HepG2 (cell line): ENCODE data around the gene PAPOLA. TPM values are rescaled to one million over a fixed set of nuclear protein-coding genes. Genes with fewer than 3 reads are reported as not detected.
A peak's percentile ranks its signal among the peaks of the same experiment; 100 is the strongest.

Experiments
- ARID3A ChIP-seq: IDR thresholded peaks from 2 replicates; pipeline ENCODE4 v1.6.1; 2012; ENCODE audit warnings: low read depth, low read length, improper control_type of control experiment
- ATF4 ChIP-seq, 2 experiments: fragments of 450-650 bp in 1 of 2; sonication (generic) in 1 of 2; formaldehyde crosslinking; IDR thresholded peaks; 2 replicates each; pipeline versions ENCODE4 v1.5.0 to v1.8.0; 2020 to 2022; ENCODE audit warnings: mild to moderate bottlenecking in 1 of 2, missing genetic modification reagents in 1 of 2
- CBX1 ChIP-seq: IDR thresholded peaks from one replicate; pipeline ENCODE4 v1.6.1; 2016; ENCODE audit warnings: antibody characterized with exemption, low read depth
- HNF1A ChIP-seq, 2 experiments: sonication (generic) in 1 of 2; formaldehyde crosslinking in 1 of 2; IDR thresholded peaks; 2 replicates each; pipeline versions ENCODE4 v1.4.0 to v1.6.1; 2016 to 2020; ENCODE audit warnings: borderline replicate concordance in 1 of 2, low read depth in 1 of 2, mild to moderate bottlenecking in 1 of 2, missing genetic modification reagents in 1 of 2
- HOXA3 ChIP-seq: sonication (generic); formaldehyde crosslinking; IDR thresholded peaks from 2 replicates; pipeline ENCODE4 v1.5.0; 2020; ENCODE audit warnings: missing genetic modification reagents
- JUN ChIP-seq: sonication (generic); formaldehyde crosslinking; IDR thresholded peaks from 2 replicates; pipeline ENCODE4 v1.4.0; 2020; ENCODE audit warnings: mild to moderate bottlenecking, missing genetic modification reagents
- NR0B2 ChIP-seq: sonication (generic); formaldehyde crosslinking; IDR thresholded peaks from 2 replicates; pipeline ENCODE4 v1.4.0; 2020; ENCODE audit warnings: mild to moderate bottlenecking, missing genetic modification reagents
- YEATS2 ChIP-seq: sonication (generic); formaldehyde crosslinking; IDR thresholded peaks from 2 replicates; pipeline ENCODE4 v1.4.0; 2020; ENCODE audit warnings: missing genetic modification reagents, borderline replicate concordance
- ZBTB20 ChIP-seq: sonication (generic); formaldehyde crosslinking; IDR thresholded peaks from 2 replicates; pipeline ENCODE4 v1.8.1; 2023; ENCODE audit warnings: missing genetic modification reagents, low read depth, mild to moderate bottlenecking, borderline replicate concordance
- ZEB1 ChIP-seq: IDR thresholded peaks from 2 replicates; pipeline ENCODE4 v1.6.1; 2012; ENCODE audit warnings: mild to moderate bottlenecking, low read depth, inconsistent platforms; ENCODE audit not compliant: insufficient replicate concordance
- ZFP36L2 ChIP-seq: sonication (generic); formaldehyde crosslinking; IDR thresholded peaks from 2 replicates; pipeline ENCODE4 v1.4.0; 2020; ENCODE audit warnings: missing genetic modification reagents
- ZNF550 ChIP-seq: sonication (generic); formaldehyde crosslinking; IDR thresholded peaks from 2 replicates; pipeline ENCODE4 v1.4.0; 2020; ENCODE audit warnings: mild to moderate bottlenecking, missing genetic modification reagents, borderline replicate concordance
- polyA plus RNA-seq, 8 experiments: library from polyadenylated mRNA; depleted of rRNA in 3 of 8; stranded (reverse) in 7 of 8; unstranded in 1 of 8; fragments of >200 nt; fragmentation: Illumina TruSeq in 4 of 8; extraction: Trizol in 4 of 8; gene quantifications; 2 replicates each; pipeline versions ENCODE4 v1.2.1 to v1.2.3, GENCODE V29; 2011 to 2016; ENCODE audit warnings: low read depth in 4 of 8, missing spikeins in 1 of 8, mixed read lengths in 1 of 8; ENCODE audit not compliant: insufficient read depth in 1 of 8
- total RNA-seq, 5 experiments: library from RNA; depleted of rRNA; stranded (reverse); fragments of >200 nt; fragmentation: Illumina TruSeq; extraction: Trizol; gene quantifications; 2 replicates each; pipeline ENCODE4 v1.2.3, GENCODE V29; 2016; ENCODE audit warnings: low read depth in 1 of 5
- TF ChIP-seq, protein P1 (sequence below): fragments of 450-650 bp; IDR thresholded peaks from 2 replicates; pipeline ENCODE4 v1.6.1; 2016
- TF ChIP-seq, protein P2 (sequence below): sonication (generic); formaldehyde crosslinking; IDR thresholded peaks from 2 replicates; pipeline ENCODE4 v1.4.0; 2020; ENCODE audit warnings: low read depth, mild to moderate bottlenecking, missing genetic modification reagents

The PAPOLA gene
- total and polyA plus RNA-seq, 2 of the 13 experiments (the other 11 are each of a cell fraction or from before 2014, with no cell fraction given), result 103 to 151 TPM

DNA sequence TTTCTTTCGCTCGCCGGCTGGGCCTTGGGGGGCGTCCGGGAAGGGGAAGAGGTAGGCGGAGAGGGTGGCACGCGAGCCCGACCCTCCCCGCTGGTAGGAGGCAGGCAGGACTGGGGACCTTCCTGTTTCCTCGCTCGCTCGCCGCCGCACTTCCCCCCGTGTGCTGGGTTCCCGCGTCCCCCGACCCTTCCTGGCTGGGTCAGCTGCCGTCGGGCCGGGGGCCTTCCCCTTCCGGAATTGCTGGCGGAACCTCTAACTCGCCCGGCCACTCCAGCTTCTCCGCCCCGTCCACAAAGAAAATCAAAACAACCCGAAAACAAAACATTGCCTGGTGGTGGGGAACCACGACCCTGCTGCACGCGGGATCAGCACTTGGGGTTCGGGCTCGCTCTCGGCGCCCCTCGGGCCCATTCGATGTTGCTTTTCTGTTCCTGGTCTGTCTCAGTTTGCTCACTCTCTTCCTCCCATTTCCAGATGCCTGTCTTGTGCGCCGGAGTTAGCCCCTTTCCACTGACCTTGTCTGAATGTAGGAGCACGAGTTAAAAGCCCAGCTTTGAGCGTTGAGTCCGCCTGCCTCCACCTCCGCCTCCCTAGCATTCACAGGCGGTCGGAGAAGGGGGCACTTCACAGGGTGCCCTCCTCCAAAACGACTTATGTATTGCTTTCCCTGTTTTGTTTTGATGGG, 581 bp downstream of the PAPOLA start (continued):
- TF ChIP-seq ATF4 (CRISPR knock-in tag; IDR thresholded peaks at IDR 0.05) (no peak), ZBTB20 (CRISPR knock-in tag) (no peak), ZEB1 (no peak), ARID3A (no peak), YEATS2 (CRISPR knock-in tag) (no peak), ZFP36L2 (CRISPR knock-in tag) (no peak), HOXA3 (no peak), NR0B2 (CRISPR knock-in tag) (no peak), CBX1 (no peak), HNF1A (IDR thresholded peaks at IDR 0.05; ENCODE audit: low read depth) (no peak), HNF1A (CRISPR knock-in tag; IDR thresholded peaks at IDR 0.05; ENCODE audit: borderline replicate concordance) (no peak), ZNF550 (CRISPR knock-in tag) (no peak), JUN (CRISPR knock-in tag) (no peak)
- TF ChIP-seq, protein P1, sequence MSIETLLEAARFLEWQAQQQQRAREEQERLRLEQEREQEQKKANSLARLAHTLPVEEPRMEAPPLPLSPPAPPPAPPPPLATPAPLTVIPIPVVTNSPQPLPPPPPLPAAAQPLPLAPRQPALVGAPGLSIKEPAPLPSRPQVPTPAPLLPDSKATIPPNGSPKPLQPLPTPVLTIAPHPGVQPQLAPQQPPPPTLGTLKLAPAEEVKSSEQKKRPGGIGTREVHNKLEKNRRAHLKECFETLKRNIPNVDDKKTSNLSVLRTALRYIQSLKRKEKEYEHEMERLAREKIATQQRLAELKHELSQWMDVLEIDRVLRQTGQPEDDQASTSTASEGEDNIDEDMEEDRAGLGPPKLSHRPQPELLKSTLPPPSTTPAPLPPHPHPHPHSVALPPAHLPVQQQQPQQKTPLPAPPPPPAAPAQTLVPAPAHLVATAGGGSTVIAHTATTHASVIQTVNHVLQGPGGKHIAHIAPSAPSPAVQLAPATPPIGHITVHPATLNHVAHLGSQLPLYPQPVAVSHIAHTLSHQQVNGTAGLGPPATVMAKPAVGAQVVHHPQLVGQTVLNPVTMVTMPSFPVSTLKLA, result no peak
- TF ChIP-seq, protein P2, sequence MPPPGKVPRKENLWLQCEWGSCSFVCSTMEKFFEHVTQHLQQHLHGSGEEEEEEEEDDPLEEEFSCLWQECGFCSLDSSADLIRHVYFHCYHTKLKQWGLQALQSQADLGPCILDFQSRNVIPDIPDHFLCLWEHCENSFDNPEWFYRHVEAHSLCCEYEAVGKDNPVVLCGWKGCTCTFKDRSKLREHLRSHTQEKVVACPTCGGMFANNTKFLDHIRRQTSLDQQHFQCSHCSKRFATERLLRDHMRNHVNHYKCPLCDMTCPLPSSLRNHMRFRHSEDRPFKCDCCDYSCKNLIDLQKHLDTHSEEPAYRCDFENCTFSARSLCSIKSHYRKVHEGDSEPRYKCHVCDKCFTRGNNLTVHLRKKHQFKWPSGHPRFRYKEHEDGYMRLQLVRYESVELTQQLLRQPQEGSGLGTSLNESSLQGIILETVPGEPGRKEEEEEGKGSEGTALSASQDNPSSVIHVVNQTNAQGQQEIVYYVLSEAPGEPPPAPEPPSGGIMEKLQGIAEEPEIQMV (CRISPR knock-in tag), result 0 out of 2 replicates have a peak, but pooled peaks have one; percentile 1
